CD4-positive, alpha-beta memory T cell (primary cell): ENCODE measurements around the gene NTSR2. TPM values are rescaled to one million over a fixed set of nuclear protein-coding genes. Genes with fewer than 3 reads are reported as not detected.
A peak's percentile ranks its signal among the peaks of the same experiment; 100 is the strongest.

Source experiments
- CTCF ChIA-PET: fragments of 350-600 bp; sonication (Branson Sonifier 250); formaldehyde crosslinking; loops from one replicate; lab custom pipeline; 2021; ENCODE audit warnings: inconsistent platforms; ENCODE audit not compliant: partially characterized antibody; lab: Charles Lee
- POLR2A ChIA-PET: fragments of 350-600 bp; sonication (Branson Sonifier 250); formaldehyde crosslinking; loops from one replicate; lab custom pipeline; 2021; ENCODE audit not compliant: partially characterized antibody; lab: Charles Lee
- DNase-seq, 5 donors: peaks; one replicate each; pipeline versions ENCODE4 v3.0.0 to v3.0.0-alpha.2; 2020 to 2022; ENCODE audit warnings: mixed read lengths in 1 of 5
- H3K27ac ChIP-seq: one replicate; pipeline ENCODE4 v1.7.0; 2013; ENCODE audit warnings: low read depth, low read length
- H3K27me3 ChIP-seq: 2 replicates; pipeline ENCODE4 v1.7.0; 2013; ENCODE audit warnings: mild to moderate bottlenecking, low read length, moderate library complexity; ENCODE audit not compliant: insufficient read depth
- H3K36me3 ChIP-seq: 2 replicates; pipeline ENCODE4 v1.7.0; 2013; ENCODE audit warnings: mild to moderate bottlenecking, low read length, moderate library complexity; ENCODE audit not compliant: insufficient read depth
- H3K4me1 ChIP-seq: 2 replicates; pipeline ENCODE4 v1.7.0; 2013; ENCODE audit warnings: mild to moderate bottlenecking, low read length, moderate library complexity; ENCODE audit not compliant: insufficient read depth
- H3K4me3 ChIP-seq, 2 donors: one replicate each; pipeline ENCODE4 v1.7.0; 2013; ENCODE audit warnings: low read length in 2 of 2, mild to moderate bottlenecking in 1 of 2
- H3K9me3 ChIP-seq, 2 donors: one replicate each; pipeline ENCODE4 v1.7.0; 2013; ENCODE audit warnings: low read length in 2 of 2, control low read depth in 1 of 2; ENCODE audit not compliant: control insufficient read depth in 1 of 2
- H3K27ac Mint-ChIP-seq, 7 donors: one replicate each; pipeline ENCODE4 v1.8.0; 2020 to 2021; ENCODE audit warnings: mixed read lengths in 7 of 7, mild to moderate bottlenecking in 6 of 7, inconsistent platforms in 3 of 7, moderate library complexity in 3 of 7
- H3K27me3 Mint-ChIP-seq, 2 donors: one replicate each; pipeline ENCODE4 v1.8.0; 2020 to 2021; ENCODE audit warnings: mixed read lengths in 2 of 2
- H3K36me3 Mint-ChIP-seq, 2 donors: one replicate each; pipeline ENCODE4 v1.8.0; 2020 to 2021; ENCODE audit warnings: mixed read lengths in 2 of 2, inconsistent platforms in 1 of 2, mild to moderate bottlenecking in 1 of 2
- H3K4me1 Mint-ChIP-seq, 4 donors: one replicate each; pipeline ENCODE4 v1.8.0; 2020 to 2021; ENCODE audit warnings: mixed read lengths in 4 of 4, mild to moderate bottlenecking in 1 of 4
- H3K4me3 Mint-ChIP-seq, 8 donors: one replicate each; pipeline ENCODE4 v1.8.0; 2020 to 2021; ENCODE audit warnings: mixed read lengths in 8 of 8, mild to moderate bottlenecking in 7 of 8, moderate library complexity in 6 of 8, inconsistent platforms in 3 of 8
- H3K9me3 Mint-ChIP-seq, 8 donors: one replicate each; pipeline ENCODE4 v1.8.0; 2020 to 2021; ENCODE audit warnings: mixed read lengths in 8 of 8, mild to moderate bottlenecking in 5 of 8, inconsistent platforms in 3 of 8, moderate library complexity in 1 of 8
- intact Hi-C: fragments of 100-400 bp; cut with micrococcal nuclease; formaldehyde crosslinking; loops from one replicate; pipeline ENCODE4 v1.15.1; 2023
- polyA plus RNA-seq, 2 donors: library from polyadenylated mRNA; unstranded; fragments of 300-500 nt; fragmentation: Illumina TruSeq; gene quantifications; one replicate each; pipeline ENCODE4 v1.2.3, GENCODE V29; 2021
- total RNA-seq, 2 experiments: library from RNA; stranded (reverse); gene quantifications; one replicate each; pipeline ENCODE4 v1.2.3, GENCODE V29; 2021

NTSR2 gene
- total and polyA plus RNA-seq, 4 experiments from 2014 or later, result not detected

DNA sequence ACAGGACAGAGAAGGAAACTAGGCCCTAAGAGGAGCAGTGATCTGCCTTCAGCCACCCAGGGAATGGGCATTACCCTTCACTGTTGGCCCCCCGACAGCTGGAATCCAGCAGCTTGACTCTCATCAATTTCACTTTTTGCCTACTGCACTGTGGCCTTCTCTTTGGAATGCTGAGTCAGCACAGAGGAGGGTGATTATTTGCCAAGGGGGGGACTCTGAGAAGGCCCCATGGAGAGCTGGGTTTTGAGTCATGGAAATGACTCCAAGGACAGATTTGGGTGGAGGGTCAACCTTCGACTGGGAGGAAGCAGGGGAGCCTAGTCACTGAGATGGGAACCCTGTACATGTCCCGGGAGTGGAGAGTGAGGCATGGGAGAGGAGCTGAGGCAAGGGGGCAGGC lies 38.1 kb upstream of the NTSR2 start:
- POLR2A ChIA-PET, result no interaction called here
- Histone ChIP-seq H3K27me3 (no peaks in the 10 kb centered on the region), H3K4me3 (no peak overlapping the region), H3K4me1 (no peaks in the 10 kb centered on the region), H3K9me3 (no peaks in the 10 kb centered on the region), H3K27ac (no peak overlapping the region), H3K36me3 (no peaks in the 10 kb centered on the region)
- Mint-ChIP-seq H3K4me3 (no peak overlapping the region), H3K27me3 (peaks cover 0 to 1% of the 10 kb centered on the region in 2 donors), H3K36me3 (no peaks in the 10 kb centered on the region), H3K4me1 (no peaks in the 10 kb centered on the region), H3K27ac (no peak overlapping the region), H3K9me3 (peaks cover 0 to 6% (median 0%) of the 10 kb centered on the region in 8 donors)
- CTCF ChIA-PET, result interaction anchor here (0.9 to 2.3 kb wide), 4 partner anchors 10 to 75 kb away, joined by 3 to 7 read pairs (median 4); no protein-coding TSS in a partner anchor
- DNase-seq, result no peak
- intact Hi-C loops, result no loop called here

DNA sequence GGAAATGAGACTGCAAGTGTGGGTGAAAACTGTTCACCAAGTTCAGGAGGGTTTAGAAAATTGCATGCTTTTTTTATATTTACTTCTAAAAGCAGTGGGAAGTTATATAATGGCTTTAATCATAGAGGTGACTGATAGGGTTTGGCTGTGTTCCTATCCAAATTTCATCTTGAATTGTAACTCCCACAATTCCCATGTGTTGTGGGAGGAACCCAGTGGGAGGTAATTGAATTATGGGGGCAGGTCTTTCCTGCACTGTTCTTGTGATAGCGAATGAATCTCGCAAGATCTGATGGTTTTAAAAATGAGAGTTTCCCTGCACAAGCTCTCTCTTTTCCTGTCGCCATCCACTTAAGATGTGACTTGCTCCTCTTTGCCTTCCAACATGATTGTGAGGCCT lies 35.7 kb upstream of the NTSR2 start:
- intact Hi-C loops, result no loop called here
- CTCF ChIA-PET, result interaction anchor here (0.7 to 2.4 kb wide), 7 partner anchors 10 to 74 kb away, joined by 3 to 10 read pairs (median 6); no protein-coding TSS in a partner anchor
- no peaks in the 10 kb centered on the region for H3K36me3 Mint-ChIP-seq
- no peaks in the 10 kb centered on the region for H3K27me3 ChIP-seq
- H3K9me3 ChIP-seq, result no peaks in the 10 kb centered on the region
- H3K4me1 ChIP-seq, result no peaks in the 10 kb centered on the region
- H3K9me3 Mint-ChIP-seq, result peaks cover 0 to 6% (median 0%) of the 10 kb centered on the region in 8 donors
- no peak for DNase-seq
- no peak overlapping the region for H3K4me3 ChIP-seq
- H3K27ac ChIP-seq, result no peak overlapping the region
- H3K27ac Mint-ChIP-seq, result no peak overlapping the region
- H3K4me3 Mint-ChIP-seq, result no peak overlapping the region
- H3K4me1 Mint-ChIP-seq, result no peaks in the 10 kb centered on the region
- POLR2A ChIA-PET, result interaction anchor here (1.0 kb wide), 1 partner anchor 38 kb away, joined by 3 read pairs; no protein-coding TSS in a partner anchor
- H3K36me3 ChIP-seq, result no peaks in the 10 kb centered on the region
- H3K27me3 Mint-ChIP-seq, result peaks cover 0 to 1% of the 10 kb centered on the region in 2 donors

DNA sequence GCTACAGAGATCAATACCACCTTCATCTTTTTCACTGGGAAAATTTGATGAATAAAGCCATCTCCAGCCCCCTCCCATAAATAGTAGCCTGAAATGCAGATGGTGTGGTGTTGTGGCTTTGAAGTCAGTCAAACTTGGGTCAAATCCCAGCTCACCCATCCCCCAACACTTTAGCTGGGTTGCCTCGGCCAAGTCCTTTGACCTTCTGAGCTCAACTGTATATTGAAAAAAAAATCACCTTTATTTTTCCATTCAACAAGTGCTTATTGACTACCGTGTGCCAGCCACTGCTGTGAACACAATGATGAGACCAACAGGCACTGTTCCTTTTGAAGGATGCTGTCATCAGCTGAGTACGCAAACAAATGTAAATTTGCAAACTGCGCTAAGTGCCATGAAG lies 35.1 kb upstream of the NTSR2 start:
- Mint-ChIP-seq H3K27ac (no peak overlapping the region), H3K4me1 (no peaks in the 10 kb centered on the region), H3K36me3 (no peaks in the 10 kb centered on the region), H3K4me3 (no peak overlapping the region), H3K27me3 (peaks cover 0 to 1% of the 10 kb centered on the region in 2 donors), H3K9me3 (peaks cover 0 to 6% (median 0%) of the 10 kb centered on the region in 8 donors)
- no peak for DNase-seq
- Histone ChIP-seq H3K4me3 (no peak overlapping the region), H3K4me1 (no peaks in the 10 kb centered on the region), H3K36me3 (no peaks in the 10 kb centered on the region), H3K27me3 (no peaks in the 10 kb centered on the region), H3K9me3 (no peaks in the 10 kb centered on the region), H3K27ac (no peak overlapping the region)
- ChIA-PET CTCF (interaction anchor here (0.7 to 2.4 kb wide), 5 partner anchors 9 to 75 kb away, joined by 3 to 12 read pairs (median 6); no protein-coding TSS in a partner anchor), POLR2A (interaction anchor here (1.0 kb wide), 1 partner anchor 38 kb away, joined by 3 read pairs; no protein-coding TSS in a partner anchor)
- intact Hi-C loops, result no loop called here

DNA sequence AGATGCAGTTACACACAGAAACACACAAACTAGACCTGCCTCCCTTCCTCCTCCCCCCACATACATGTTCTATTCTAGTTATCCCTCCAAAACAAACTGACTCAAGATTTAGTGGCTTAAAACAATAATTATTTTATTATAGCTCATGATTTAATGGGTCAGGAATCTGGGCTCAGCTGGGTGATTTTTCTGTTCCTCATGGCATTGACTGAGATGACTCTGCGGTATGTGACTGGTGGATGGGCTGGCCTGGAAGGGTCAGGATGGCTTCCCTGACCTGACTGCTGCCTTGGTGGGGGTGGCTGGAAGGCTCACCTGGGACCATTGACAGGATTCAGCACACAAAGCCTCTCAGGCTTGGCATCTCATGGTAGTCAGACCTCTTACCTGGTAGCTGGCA lies 33.7 kb upstream of the NTSR2 start:
- Mint-ChIP-seq H3K9me3 (peaks cover 0 to 6% (median 0%) of the 10 kb centered on the region in 8 donors), H3K27ac (no peak overlapping the region), H3K4me3 (no peak overlapping the region), H3K4me1 (no peaks in the 10 kb centered on the region), H3K27me3 (peaks cover 1 to 2% of the 10 kb centered on the region in 2 donors), H3K36me3 (no peaks in the 10 kb centered on the region)
- Histone ChIP-seq H3K9me3 (no peaks in the 10 kb centered on the region), H3K27ac (no peak overlapping the region), H3K27me3 (no peaks in the 10 kb centered on the region), H3K36me3 (no peaks in the 10 kb centered on the region), H3K4me3 (no peak overlapping the region), H3K4me1 (no peaks in the 10 kb centered on the region)
- no peak for DNase-seq
- ChIA-PET CTCF (interaction anchor here (0.8 to 2.4 kb wide), 6 partner anchors 8 to 81 kb away, joined by 3 to 12 read pairs (median 6); no protein-coding TSS in a partner anchor), POLR2A (no interaction called here)
- intact Hi-C loops, result no loop called here

DNA sequence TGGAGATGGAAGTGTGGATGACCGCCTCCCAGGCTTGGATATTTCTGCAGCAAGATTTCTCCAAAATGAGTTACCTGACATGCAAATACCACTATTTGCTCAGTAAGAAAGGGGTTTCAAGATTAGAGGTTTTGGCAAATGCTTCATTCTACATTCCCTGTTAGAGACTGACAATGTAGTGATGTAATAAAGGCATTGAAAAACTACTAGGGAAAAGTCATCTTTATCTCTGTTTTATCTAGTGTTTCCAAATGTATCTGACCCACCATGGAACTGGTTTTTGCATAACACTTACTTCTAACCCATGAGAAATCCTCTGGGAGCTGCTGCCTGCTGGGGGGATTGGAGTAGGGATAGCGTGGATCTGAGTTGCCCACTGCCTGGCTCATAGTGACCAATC lies 33.0 kb upstream of the NTSR2 start:
- Mint-ChIP-seq H3K9me3 (peaks cover 0 to 6% (median 0%) of the 10 kb centered on the region in 8 donors), H3K4me3 (no peak overlapping the region), H3K36me3 (no peaks in the 10 kb centered on the region), H3K27me3 (peaks cover 1 to 2% of the 10 kb centered on the region in 2 donors), H3K27ac (no peak overlapping the region), H3K4me1 (no peaks in the 10 kb centered on the region)
- CTCF ChIA-PET, result no interaction called here
- Histone ChIP-seq H3K27me3 (no peaks in the 10 kb centered on the region), H3K4me1 (no peaks in the 10 kb centered on the region), H3K9me3 (no peaks in the 10 kb centered on the region), H3K27ac (no peak overlapping the region), H3K4me3 (no peak overlapping the region), H3K36me3 (no peaks in the 10 kb centered on the region)
- no peak for DNase-seq
- intact Hi-C loops, result no loop called here
- POLR2A ChIA-PET, result no interaction called here

DNA sequence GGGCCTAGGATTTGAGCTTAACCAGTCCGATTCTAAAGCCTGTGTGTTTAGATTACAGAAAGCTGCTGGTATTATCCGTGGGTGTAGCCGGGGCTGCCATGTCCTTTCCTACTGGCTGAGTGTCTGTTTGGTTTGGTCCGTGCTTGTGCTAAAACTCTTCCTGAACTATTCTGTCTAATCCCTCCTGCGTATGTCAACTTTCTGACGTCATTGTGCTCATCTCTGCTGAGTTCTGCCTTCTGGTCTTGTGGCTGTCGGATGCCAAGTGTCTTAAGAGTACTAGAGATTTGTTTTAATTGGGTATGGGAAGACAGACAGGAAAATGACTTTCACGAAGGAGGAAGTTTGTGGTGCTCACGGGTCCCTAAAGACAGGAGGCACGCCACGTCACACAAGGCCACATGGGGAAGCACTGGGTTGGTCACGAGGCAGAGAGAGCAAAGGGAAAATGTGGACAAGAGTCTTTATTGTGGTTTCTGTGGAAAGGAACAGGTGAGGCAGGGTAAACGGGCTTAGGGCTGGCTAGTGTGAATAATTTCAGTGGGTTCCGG lies 31.8 kb upstream of the NTSR2 start:
- CTCF ChIA-PET, result no interaction called here
- Histone ChIP-seq H3K4me1 (no peaks in the 10 kb centered on the region), H3K9me3 (no peaks in the 10 kb centered on the region), H3K36me3 (no peaks in the 10 kb centered on the region), H3K27ac (no peak overlapping the region), H3K4me3 (no peak overlapping the region), H3K27me3 (no peaks in the 10 kb centered on the region)
- no peak overlapping the region for H3K27ac Mint-ChIP-seq
- peaks cover 0 to 2% of the 10 kb centered on the region in 2 donors for H3K27me3 Mint-ChIP-seq
- no peaks in the 10 kb centered on the region for H3K4me1 Mint-ChIP-seq
- no peaks in the 10 kb centered on the region for H3K36me3 Mint-ChIP-seq
- POLR2A ChIA-PET, result no interaction called here
- DNase-seq, result peak in 1 of 5 donors; percentile 47
- H3K9me3 Mint-ChIP-seq, result peaks cover 0 to 6% (median 0%) of the 10 kb centered on the region in 8 donors
- intact Hi-C loops, result no loop called here
- H3K4me3 Mint-ChIP-seq, result no peak overlapping the region

DNA sequence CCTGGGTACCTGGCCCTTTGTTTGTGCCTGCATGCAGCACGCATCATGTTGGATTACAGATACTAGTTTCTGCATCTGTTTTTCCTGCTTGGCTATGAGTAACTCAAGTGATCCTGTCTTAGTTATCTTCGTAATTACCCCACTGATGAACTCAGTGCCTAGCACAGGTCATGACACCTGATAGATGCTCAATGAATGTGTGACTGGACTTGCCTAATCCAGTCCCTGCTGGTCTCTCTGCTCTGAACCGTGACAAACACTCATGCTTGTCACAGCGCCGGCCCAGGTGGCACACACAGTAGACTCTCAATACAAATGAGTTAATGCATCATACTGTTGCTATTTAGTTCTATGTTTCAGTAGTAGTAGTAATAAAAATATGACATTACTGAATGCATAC lies 31.2 kb upstream of the NTSR2 start:
- intact Hi-C loops, result no loop called here
- Histone ChIP-seq H3K36me3 (no peaks in the 10 kb centered on the region), H3K9me3 (no peaks in the 10 kb centered on the region), H3K4me1 (no peaks in the 10 kb centered on the region), H3K4me3 (no peak overlapping the region), H3K27me3 (no peaks in the 10 kb centered on the region), H3K27ac (no peak overlapping the region)
- H3K27me3 Mint-ChIP-seq, result peaks cover 0 to 2% of the 10 kb centered on the region in 2 donors
- H3K36me3 Mint-ChIP-seq, result no peaks in the 10 kb centered on the region
- H3K4me1 Mint-ChIP-seq, result no peaks in the 10 kb centered on the region
- CTCF ChIA-PET, result interaction anchor here (1.0 to 16.4 kb wide), 3 partner anchors 11 to 81 kb away, joined by 3 to 476 read pairs (median 5); no protein-coding TSS in a partner anchor
- H3K4me3 Mint-ChIP-seq, result no peak overlapping the region
- POLR2A ChIA-PET, result no interaction called here
- peaks cover 0 to 6% (median 0%) of the 10 kb centered on the region in 8 donors for H3K9me3 Mint-ChIP-seq
- no peak for DNase-seq
- no peak overlapping the region for H3K27ac Mint-ChIP-seq
